Measurements from ENCODE around the gene DAZAP2. TPM values are rescaled to one million over a fixed set of nuclear protein-coding genes. Genes with fewer than 3 reads are reported as not detected.

The DAZAP2 gene
- polyA plus RNA-seq, 1 experiment: 285 TPM

GRCh38 chr12:51199366-51199945 is 39.2 kb upstream of the DAZAP2 start:
- Histone ChIP-seq H3K27me3 (ENCODE audit: control insufficient read depth, insufficient read depth, low read length) (no peaks in the 10 kb centered on the region), H3K9me3 (ENCODE audit: control insufficient read depth, insufficient read depth, low read length) (no peaks in the 10 kb centered on the region), H3K4me3 (ENCODE audit: low read depth, low read length) (no peak overlapping the region), H3K27ac (ENCODE audit: low read depth, low read length) (no peak overlapping the region)
- POLR2A ChIA-PET: interaction anchor here (1.2 kb wide), 1 partner anchor 112 kb away, joined by 3 read pairs; no protein-coding TSS in a partner anchor
- CTCF ChIA-PET: no interaction called here
- TF ChIP-seq, protein P1, sequence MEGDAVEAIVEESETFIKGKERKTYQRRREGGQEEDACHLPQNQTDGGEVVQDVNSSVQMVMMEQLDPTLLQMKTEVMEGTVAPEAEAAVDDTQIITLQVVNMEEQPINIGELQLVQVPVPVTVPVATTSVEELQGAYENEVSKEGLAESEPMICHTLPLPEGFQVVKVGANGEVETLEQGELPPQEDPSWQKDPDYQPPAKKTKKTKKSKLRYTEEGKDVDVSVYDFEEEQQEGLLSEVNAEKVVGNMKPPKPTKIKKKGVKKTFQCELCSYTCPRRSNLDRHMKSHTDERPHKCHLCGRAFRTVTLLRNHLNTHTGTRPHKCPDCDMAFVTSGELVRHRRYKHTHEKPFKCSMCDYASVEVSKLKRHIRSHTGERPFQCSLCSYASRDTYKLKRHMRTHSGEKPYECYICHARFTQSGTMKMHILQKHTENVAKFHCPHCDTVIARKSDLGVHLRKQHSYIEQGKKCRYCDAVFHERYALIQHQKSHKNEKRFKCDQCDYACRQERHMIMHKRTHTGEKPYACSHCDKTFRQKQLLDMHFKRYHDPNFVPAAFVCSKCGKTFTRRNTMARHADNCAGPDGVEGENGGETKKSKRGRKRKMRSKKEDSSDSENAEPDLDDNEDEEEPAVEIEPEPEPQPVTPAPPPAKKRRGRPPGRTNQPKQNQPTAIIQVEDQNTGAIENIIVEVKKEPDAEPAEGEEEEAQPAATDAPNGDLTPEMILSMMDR (IDR thresholded peaks at IDR 0.05; ENCODE audit: low read depth, low read length): no peak
- no peak for DNase-seq (ENCODE audit: low read depth, low spot score)

GRCh38 chr12:51200156-51200555 is 38.5 kb upstream of the DAZAP2 start:
- no peak overlapping the region for H3K4me3 ChIP-seq (ENCODE audit: low read depth, low read length)
- ChIA-PET POLR2A (interaction anchor here (1.2 kb wide), 1 partner anchor 111 kb away, joined by 3 read pairs; no protein-coding TSS in a partner anchor), CTCF (no interaction called here)
- H3K27ac ChIP-seq (ENCODE audit: low read depth, low read length): no peak overlapping the region
- peaks cover 1% of the 10 kb centered on the region; the same call in 1 of the 2 replicates for H3K9me3 ChIP-seq (ENCODE audit: control insufficient read depth, insufficient read depth, low read length)
- no peaks in the 10 kb centered on the region for H3K27me3 ChIP-seq (ENCODE audit: control insufficient read depth, insufficient read depth, low read length)
- TF ChIP-seq, protein P1 (IDR thresholded peaks at IDR 0.05; ENCODE audit: low read depth, low read length): no peak
- DNase-seq (ENCODE audit: low read depth, low spot score): no peak

- POLR2A ChIA-PET: interaction anchor here (1.2 kb wide), 1 partner anchor 110 kb away, joined by 3 read pairs; no protein-coding TSS in a partner anchor
- TF ChIP-seq, protein P1 (IDR thresholded peaks at IDR 0.05; ENCODE audit: low read depth, low read length): no peak
- H3K4me3 ChIP-seq (ENCODE audit: low read depth, low read length): no peak overlapping the region
- H3K9me3 ChIP-seq (ENCODE audit: control insufficient read depth, insufficient read depth, low read length): peaks cover 2% of the 10 kb centered on the region; the same call in 1 of the 2 replicates
- CTCF ChIA-PET: no interaction called here
- no peak overlapping the region for H3K27ac ChIP-seq (ENCODE audit: low read depth, low read length)
- no peak for DNase-seq (ENCODE audit: low read depth, low spot score)
- H3K27me3 ChIP-seq (ENCODE audit: control insufficient read depth, insufficient read depth, low read length): no peaks in the 10 kb centered on the region
These were observed 37.8 kb upstream of the DAZAP2 start for GRCh38 chr12:51200806-51201205.

- Histone ChIP-seq H3K27me3 (ENCODE audit: control insufficient read depth, insufficient read depth, low read length) (no peaks in the 10 kb centered on the region), H3K4me3 (ENCODE audit: low read depth, low read length) (no peak overlapping the region), H3K27ac (ENCODE audit: low read depth, low read length) (no peak overlapping the region), H3K9me3 (ENCODE audit: control insufficient read depth, insufficient read depth, low read length) (peaks cover 2% of the 10 kb centered on the region; the same call in 1 of the 2 replicates)
- ChIA-PET CTCF (no interaction called here), POLR2A (no interaction called here)
- DNase-seq (ENCODE audit: low read depth, low spot score): no peak
- TF ChIP-seq, protein P1 (IDR thresholded peaks at IDR 0.05; ENCODE audit: low read depth, low read length): no peak
These were observed 35.9 kb upstream of the DAZAP2 start for GRCh38 chr12:51202718-51203117.

- TF ChIP-seq, protein P1 (IDR thresholded peaks at IDR 0.05; ENCODE audit: low read depth, low read length): no peak
- POLR2A ChIA-PET: interaction anchor here (0.7 to 1.2 kb wide), 2 partner anchors 33 to 114 kb away, joined by 5 to 6 read pairs; partner anchors contain the start of gene DAZAP2
- H3K4me3 ChIP-seq (ENCODE audit: low read depth, low read length): no peak overlapping the region
These were observed 33.3 kb upstream of the DAZAP2 start for GRCh38 chr12:51205350-51205749.

More at GRCh38 chr12:51205350-51205749, 33.3 kb upstream of the DAZAP2 start:
- no peak for DNase-seq (ENCODE audit: low read depth, low spot score)
- Histone ChIP-seq H3K27me3 (ENCODE audit: control insufficient read depth, insufficient read depth, low read length) (no peaks in the 10 kb centered on the region), H3K9me3 (ENCODE audit: control insufficient read depth, insufficient read depth, low read length) (peaks cover 2% of the 10 kb centered on the region; the same call in 1 of the 2 replicates), H3K27ac (ENCODE audit: low read depth, low read length) (no peak overlapping the region)
- CTCF ChIA-PET: no interaction called here
